Muscle layer of colon (tissue), 2 donors: ENCODE results near the gene KRT10.

Source experiments
- H3K27ac ChIP-seq: one replicate; pipeline ENCODE4 v1.7.0; 2013; ENCODE audit warnings: low read depth, mild to moderate bottlenecking, low read length, moderate library complexity
- H3K27me3 ChIP-seq, 2 donors: one replicate each; pipeline ENCODE4 v1.7.0; 2013; ENCODE audit warnings: low read length in 2 of 2, mild to moderate bottlenecking in 2 of 2; ENCODE audit not compliant: insufficient read depth in 2 of 2, control insufficient read depth in 1 of 2
- H3K36me3 ChIP-seq: one replicate; pipeline ENCODE4 v1.7.0; 2013; ENCODE audit warnings: mild to moderate bottlenecking, low read length; ENCODE audit not compliant: insufficient read depth
- H3K4me1 ChIP-seq: one replicate; pipeline ENCODE4 v1.7.0; 2013; ENCODE audit warnings: mild to moderate bottlenecking, low read length; ENCODE audit not compliant: insufficient read depth
- H3K4me3 ChIP-seq, 2 donors: one replicate each; pipeline ENCODE4 v1.7.0; 2013; ENCODE audit warnings: low read length in 2 of 2, low read depth in 1 of 2, mild to moderate bottlenecking in 1 of 2, moderate library complexity in 1 of 2
- H3K9ac ChIP-seq: one replicate; pipeline ENCODE4 v1.7.0; 2013; ENCODE audit warnings: low read length
- H3K9me3 ChIP-seq: one replicate; pipeline ENCODE4 v1.7.0; 2013; ENCODE audit warnings: mild to moderate bottlenecking, low read length
- donor health status: abdominal sarcoma.
- donor health status: Adenocarcinoma of cecum.

KRT10 gene

GRCh38 chr17:40850293-40850972, 28.0 kb upstream of the KRT10 start:
- Histone ChIP-seq H3K36me3 (no peaks in the 10 kb centered on the region), H3K27me3 (no peaks in the 10 kb centered on the region), H3K4me3 (no peak overlapping the region)

GRCh38 chr17:40849723-40850122, 27.3 kb upstream of the KRT10 start:
- no peaks in the 10 kb centered on the region for H3K27me3 ChIP-seq
- H3K4me3 ChIP-seq, result no peak overlapping the region
- H3K4me1 ChIP-seq, result no peaks in the 10 kb centered on the region
- no peaks in the 10 kb centered on the region for H3K9me3 ChIP-seq
- H3K36me3 ChIP-seq, result no peaks in the 10 kb centered on the region
- H3K27ac ChIP-seq, result no peak overlapping the region
- H3K9ac ChIP-seq, result no peak overlapping the region

More at GRCh38 chr17:40850293-40850972, 28.0 kb upstream of the KRT10 start:
- H3K9me3 ChIP-seq, result no peaks in the 10 kb centered on the region
- no peaks in the 10 kb centered on the region for H3K4me1 ChIP-seq
- no peak overlapping the region for H3K9ac ChIP-seq
- no peak overlapping the region for H3K27ac ChIP-seq

- Histone ChIP-seq H3K9me3 (no peaks in the 10 kb centered on the region), H3K27me3 (no peaks in the 10 kb centered on the region), H3K4me3 (no peak overlapping the region), H3K36me3 (no peaks in the 10 kb centered on the region), H3K9ac (no peak overlapping the region), H3K27ac (no peak overlapping the region), H3K4me1 (no peaks in the 10 kb centered on the region)
These were observed 26.3 kb upstream of the KRT10 start for GRCh38 chr17:40848583-40849235.

GRCh38 chr17:40846515-40847144, 24.2 kb upstream of the KRT10 start:
- Histone ChIP-seq H3K36me3 (no peaks in the 10 kb centered on the region), H3K27me3 (no peaks in the 10 kb centered on the region), H3K9ac (no peak overlapping the region), H3K4me3 (no peak overlapping the region), H3K27ac (no peak overlapping the region), H3K9me3 (no peaks in the 10 kb centered on the region), H3K4me1 (no peaks in the 10 kb centered on the region)

- Histone ChIP-seq H3K9me3 (no peaks in the 10 kb centered on the region), H3K4me1 (no peaks in the 10 kb centered on the region), H3K9ac (no peak overlapping the region), H3K4me3 (no peak overlapping the region), H3K27ac (no peak overlapping the region), H3K36me3 (no peaks in the 10 kb centered on the region), H3K27me3 (no peaks in the 10 kb centered on the region)
These were observed 22.3 kb upstream of the KRT10 start for GRCh38 chr17:40844671-40845107.

- Histone ChIP-seq H3K27me3 (no peaks in the 10 kb centered on the region), H3K27ac (no peak overlapping the region), H3K9ac (no peak overlapping the region), H3K9me3 (no peaks in the 10 kb centered on the region), H3K36me3 (no peaks in the 10 kb centered on the region), H3K4me1 (no peaks in the 10 kb centered on the region), H3K4me3 (no peak overlapping the region)
These were observed 20.8 kb upstream of the KRT10 start for GRCh38 chr17:40843242-40843641.

GRCh38 chr17:40841246-40841645, 18.8 kb upstream of the KRT10 start:
- Histone ChIP-seq H3K4me1 (no peaks in the 10 kb centered on the region), H3K4me3 (no peak overlapping the region), H3K27me3 (no peaks in the 10 kb centered on the region), H3K27ac (no peak overlapping the region), H3K36me3 (peaks cover 5% of the 10 kb centered on the region), H3K9ac (no peak overlapping the region), H3K9me3 (no peaks in the 10 kb centered on the region)

GRCh38 chr17:40839194-40839593, 16.8 kb upstream of the KRT10 start:
- Histone ChIP-seq H3K36me3 (peaks cover 19% of the 10 kb centered on the region), H3K4me1 (no peaks in the 10 kb centered on the region), H3K9me3 (no peaks in the 10 kb centered on the region), H3K4me3 (no peak overlapping the region), H3K9ac (no peak overlapping the region), H3K27ac (no peak overlapping the region), H3K27me3 (no peaks in the 10 kb centered on the region)

- no peaks in the 10 kb centered on the region for H3K27me3 ChIP-seq
- H3K4me1 ChIP-seq, result no peaks in the 10 kb centered on the region
- no peaks in the 10 kb centered on the region for H3K9me3 ChIP-seq
- H3K9ac ChIP-seq, result no peak overlapping the region
- no peak overlapping the region for H3K27ac ChIP-seq
- H3K36me3 ChIP-seq, result peaks cover 19% of the 10 kb centered on the region
- no peak overlapping the region for H3K4me3 ChIP-seq
These were observed 13.6 kb upstream of the KRT10 start for GRCh38 chr17:40836020-40836419.

- H3K9me3 ChIP-seq, result no peaks in the 10 kb centered on the region
- no peak overlapping the region for H3K4me3 ChIP-seq
- no peak overlapping the region for H3K27ac ChIP-seq
- peaks cover 19% of the 10 kb centered on the region for H3K36me3 ChIP-seq
- H3K4me1 ChIP-seq, result no peaks in the 10 kb centered on the region
- H3K9ac ChIP-seq, result no peak overlapping the region
- H3K27me3 ChIP-seq, result no peaks in the 10 kb centered on the region
These were observed 11.5 kb upstream of the KRT10 start for GRCh38 chr17:40833882-40834281.

GRCh38 chr17:40832840-40833239, 10.4 kb upstream of the KRT10 start:
- H3K9me3 ChIP-seq, result no peaks in the 10 kb centered on the region
- H3K4me1 ChIP-seq, result no peaks in the 10 kb centered on the region
- no peak overlapping the region for H3K9ac ChIP-seq
- H3K27ac ChIP-seq, result no peak overlapping the region
- H3K4me3 ChIP-seq, result no peak overlapping the region
- no peaks in the 10 kb centered on the region for H3K27me3 ChIP-seq
- H3K36me3 ChIP-seq, result peaks cover 19% of the 10 kb centered on the region
